C4-2B (cell line): ENCODE data around the gene ARL6IP1.

Source experiments
- CTCF ChIP-seq: fragments of 450-650 bp; conservative IDR thresholded peaks from 2 replicates; pipeline ENCODE4 v1.5.1; 2017; ENCODE audit warnings: mild to moderate bottlenecking
- ZFX ChIP-seq: fragments of 450-650 bp; IDR thresholded peaks from 2 replicates; pipeline ENCODE4 v1.6.1; 2017

GRCh38 chr16:18784917-18785623 lies 16.3 kb downstream of the ARL6IP1 start:
- TF ChIP-seq CTCF = no peak
- no peak for TF ChIP-seq ZFX
